Eye (tissue), 1 donor: ENCODE data around the gene ZNF385D.
"Not testable (repeated sequence)": the region's sequence is repeated elsewhere in the genome, so short reads cannot be mapped to it uniquely, and the experiment has no call there.

Experiments used
- DNase-seq: peaks from one replicate; pipeline ENCODE4 v3.0.0-alpha.2; 2015

Gene ZNF385D

GRCh38 chr3:21505711-21506460 lies 245.1 kb downstream of the ZNF385D start:
- no peak for DNase-seq

DNA sequence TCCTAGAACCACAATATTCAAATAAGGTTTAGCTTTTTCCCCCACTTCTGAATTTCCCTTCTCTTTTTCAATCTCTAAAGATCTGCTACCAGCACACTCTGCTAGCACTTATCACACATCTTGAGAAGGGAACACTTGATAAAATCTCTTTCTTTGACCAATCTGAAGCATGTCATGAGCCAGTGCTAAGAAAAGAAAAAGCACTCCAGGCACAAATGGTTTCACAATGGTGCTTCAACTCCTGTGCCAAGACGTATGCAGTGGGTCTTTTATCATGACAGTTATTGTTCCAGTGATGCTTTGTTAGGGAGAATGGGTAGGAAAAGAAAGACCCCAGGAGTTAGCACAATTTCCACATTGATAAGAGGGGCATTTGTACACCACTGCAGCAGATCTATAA lies 248.4 kb downstream of the ZNF385D start:
- no peak for DNase-seq

- DNase-seq, result no peak
Measured at GRCh38 chr3:21500834-21501233, 250.2 kb downstream of the ZNF385D start.

- DNase-seq, result not testable (repeated sequence)
Measured at GRCh38 chr3:21490671-21491070, 260.3 kb downstream of the ZNF385D start.

- DNase-seq, result no peak
Measured at GRCh38 chr3:21487520-21487919, 263.5 kb downstream of the ZNF385D start.

GRCh38 chr3:21486024-21486935 lies 264.7 kb downstream of the ZNF385D start:
- not testable (repeated sequence) for DNase-seq

- no peak for DNase-seq
Measured at GRCh38 chr3:21484828-21485144, 266.2 kb downstream of the ZNF385D start.

DNA sequence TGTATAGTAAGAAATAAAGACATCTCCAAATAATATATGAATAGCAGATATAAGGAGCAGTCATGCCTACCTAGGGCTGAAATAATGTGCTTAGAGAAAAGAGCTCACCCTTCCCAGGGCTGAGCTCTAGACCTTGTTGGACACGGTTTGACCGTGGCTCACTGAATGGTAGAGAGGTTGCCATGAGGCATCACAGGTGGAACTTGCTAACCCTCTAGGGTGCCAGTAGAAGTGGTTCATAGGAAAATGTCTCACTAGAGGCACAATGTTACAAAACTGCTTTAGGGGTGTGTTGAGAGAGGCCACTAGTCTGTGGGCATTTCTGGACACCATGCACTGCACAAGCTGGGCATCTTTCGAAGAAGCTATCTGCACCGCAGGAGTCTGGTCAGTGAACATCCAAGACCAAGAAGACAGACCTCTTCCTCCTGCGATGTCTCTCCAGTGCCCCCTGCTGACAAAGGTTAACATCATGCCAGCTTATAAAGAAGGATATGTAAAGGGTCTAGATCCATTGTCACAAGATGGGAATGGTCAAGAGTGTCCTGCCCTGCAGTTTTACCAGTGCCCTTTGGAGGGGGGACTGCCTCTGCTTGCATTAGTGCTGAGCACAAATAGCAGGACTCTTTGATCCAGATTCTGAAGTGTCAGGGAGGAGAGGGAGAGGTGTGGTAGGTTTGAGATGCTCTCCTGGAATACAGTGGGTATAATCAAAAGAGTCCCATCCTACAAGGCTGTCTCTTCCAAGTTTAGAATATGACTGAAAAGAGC lies 266.8 kb downstream of the ZNF385D start:
- DNase-seq, result peak; percentile 44

DNA sequence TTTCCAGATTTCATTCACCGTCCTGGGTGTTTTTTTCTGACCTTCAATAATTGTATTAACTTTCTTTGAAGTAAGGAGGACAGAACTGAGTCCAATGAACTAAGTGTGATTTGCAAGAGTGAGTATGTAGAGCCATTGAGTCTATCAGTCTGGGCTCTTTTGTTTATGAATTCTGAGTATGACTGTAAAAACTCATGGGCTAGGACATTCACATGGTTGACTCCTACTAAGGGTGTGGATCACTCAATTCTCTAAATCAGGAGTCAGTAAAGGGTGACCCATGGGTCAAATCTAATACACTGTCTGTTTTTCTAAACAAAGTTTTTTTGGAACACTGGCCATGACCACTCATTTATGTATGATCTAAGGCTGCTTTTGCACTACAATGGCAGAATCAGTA lies 269.0 kb downstream of the ZNF385D start:
- no peak for DNase-seq

DNA sequence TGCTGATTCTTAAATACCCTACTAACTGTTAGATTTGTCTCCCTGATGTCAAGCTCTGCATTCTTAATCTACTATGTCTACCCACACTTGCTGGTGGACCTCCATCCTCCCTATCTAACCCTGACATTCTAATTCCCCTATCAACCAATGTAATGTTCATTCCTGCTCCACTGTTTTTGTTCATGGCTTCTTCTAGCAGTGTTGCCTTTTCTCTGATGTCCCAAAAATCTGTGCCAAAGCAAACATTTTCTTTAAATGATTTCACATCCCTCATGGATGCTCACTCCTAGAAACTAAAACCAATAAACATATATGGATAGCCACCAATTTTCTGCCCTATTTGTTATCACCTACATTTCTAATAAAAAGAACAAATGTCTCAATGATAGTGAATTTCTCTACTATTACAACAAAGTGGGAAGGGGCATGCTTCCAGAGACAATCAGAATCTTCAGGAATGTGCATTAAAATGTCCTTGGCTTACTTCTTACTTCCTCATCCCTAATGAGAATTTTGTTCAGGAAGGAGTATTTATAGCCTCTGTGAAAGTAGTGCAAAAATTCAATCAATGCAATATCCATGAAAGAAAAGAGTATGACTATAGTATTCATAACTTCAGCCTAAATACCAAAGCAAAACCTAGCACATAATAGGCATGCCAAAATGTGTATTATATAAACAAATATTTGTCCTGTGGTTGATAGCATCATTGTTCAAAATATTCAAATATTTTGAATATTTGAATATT lies 273.3 kb downstream of the ZNF385D start:
- no peak for DNase-seq

DNA sequence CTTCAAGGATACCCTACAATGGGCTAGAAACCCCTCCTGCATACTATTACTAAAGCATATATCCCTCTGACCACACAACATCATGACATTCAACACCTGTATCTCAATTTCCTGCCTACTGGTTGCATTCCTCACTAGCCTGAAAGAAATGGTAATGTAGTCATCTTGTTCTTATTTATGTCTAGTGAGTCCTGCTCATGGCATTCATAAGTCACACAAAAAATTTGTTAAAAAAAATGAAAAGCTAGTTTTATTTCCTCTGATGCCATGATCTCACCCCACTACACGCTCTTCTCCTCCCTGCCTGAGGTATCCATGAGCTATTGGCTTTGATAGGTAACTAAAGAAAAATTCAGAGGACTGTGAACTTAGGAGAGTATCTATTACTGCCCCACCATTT lies 284.5 kb downstream of the ZNF385D start:
- no peak for DNase-seq

DNA sequence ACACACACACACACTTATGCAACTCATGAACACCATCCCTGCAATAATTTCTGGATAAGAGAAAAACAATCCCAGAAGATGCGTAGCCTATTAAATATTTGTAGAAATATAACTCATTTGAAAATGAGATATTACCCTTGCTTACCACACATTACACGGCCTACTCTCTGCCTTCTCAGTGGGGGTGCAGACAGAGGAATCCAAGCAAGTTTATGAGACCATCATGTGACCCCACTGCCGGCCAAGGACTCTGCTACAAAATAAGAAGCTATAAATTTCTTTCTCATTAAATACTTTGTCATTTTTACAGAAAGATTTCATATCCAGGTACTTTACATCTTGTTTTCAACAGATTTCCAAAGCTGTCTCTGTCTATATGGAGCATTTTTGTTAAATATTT lies 286.3 kb downstream of the ZNF385D start:
- DNase-seq, result no peak

DNA sequence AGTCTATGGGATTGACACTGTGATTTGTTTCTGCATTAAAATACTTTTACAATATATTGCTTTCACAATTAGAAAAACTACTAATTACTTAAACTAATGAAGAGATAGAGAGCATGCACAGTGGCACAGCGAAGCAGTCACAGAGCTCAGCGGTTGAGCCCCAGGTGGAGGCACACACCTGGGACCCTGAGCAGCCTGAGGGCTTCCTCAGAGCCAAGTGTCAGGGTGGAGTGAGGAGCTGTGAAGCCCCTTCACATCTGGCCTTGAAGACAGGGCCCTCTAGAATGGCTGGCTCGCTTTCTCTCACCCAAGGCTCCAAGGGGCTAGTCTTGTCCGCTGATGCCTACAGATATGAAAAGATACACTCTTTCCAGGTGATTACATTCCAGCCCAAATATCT lies 287.7 kb downstream of the ZNF385D start:
- no peak for DNase-seq

DNA sequence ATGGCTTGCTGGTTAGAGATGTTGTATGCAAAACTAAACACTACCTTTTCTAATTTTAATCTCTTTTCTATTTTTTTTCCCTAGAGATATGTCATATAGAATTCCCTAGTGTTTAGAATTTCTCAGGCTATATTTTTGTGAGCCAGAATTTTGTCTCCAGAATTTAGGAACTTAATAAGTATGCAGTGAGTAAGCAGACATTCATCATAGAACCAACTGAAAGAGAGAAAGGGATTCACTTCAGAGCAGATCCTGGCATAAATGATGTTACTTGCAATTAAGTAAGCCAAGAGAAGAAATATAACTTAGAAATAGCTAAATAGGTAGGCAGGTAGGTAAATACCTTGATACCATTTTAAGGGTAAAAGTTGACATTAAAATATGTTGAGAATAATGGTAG lies 288.9 kb downstream of the ZNF385D start:
- no peak for DNase-seq

DNA sequence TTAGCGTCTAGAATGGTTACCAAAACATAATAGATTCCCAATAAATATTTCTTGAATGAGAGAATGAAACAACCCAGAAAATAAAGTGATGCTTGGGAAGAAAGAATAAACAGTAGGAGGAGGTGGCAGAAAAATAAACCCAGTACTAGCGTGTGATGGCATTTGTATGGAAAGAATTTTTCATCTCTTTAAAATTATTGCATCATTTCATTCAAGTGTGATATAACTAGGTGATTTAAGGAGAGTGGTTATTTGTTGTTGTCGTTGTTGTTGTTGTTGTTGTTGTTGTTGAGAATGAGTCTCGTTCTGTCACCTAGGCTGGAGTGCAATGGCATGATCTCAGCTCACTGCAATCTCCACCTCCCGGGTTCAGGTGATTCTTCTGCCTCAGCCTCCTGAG lies 293.9 kb downstream of the ZNF385D start:
- no peak for DNase-seq

- no peak for DNase-seq
Measured at GRCh38 chr3:21449738-21450137, 301.3 kb downstream of the ZNF385D start.

DNA sequence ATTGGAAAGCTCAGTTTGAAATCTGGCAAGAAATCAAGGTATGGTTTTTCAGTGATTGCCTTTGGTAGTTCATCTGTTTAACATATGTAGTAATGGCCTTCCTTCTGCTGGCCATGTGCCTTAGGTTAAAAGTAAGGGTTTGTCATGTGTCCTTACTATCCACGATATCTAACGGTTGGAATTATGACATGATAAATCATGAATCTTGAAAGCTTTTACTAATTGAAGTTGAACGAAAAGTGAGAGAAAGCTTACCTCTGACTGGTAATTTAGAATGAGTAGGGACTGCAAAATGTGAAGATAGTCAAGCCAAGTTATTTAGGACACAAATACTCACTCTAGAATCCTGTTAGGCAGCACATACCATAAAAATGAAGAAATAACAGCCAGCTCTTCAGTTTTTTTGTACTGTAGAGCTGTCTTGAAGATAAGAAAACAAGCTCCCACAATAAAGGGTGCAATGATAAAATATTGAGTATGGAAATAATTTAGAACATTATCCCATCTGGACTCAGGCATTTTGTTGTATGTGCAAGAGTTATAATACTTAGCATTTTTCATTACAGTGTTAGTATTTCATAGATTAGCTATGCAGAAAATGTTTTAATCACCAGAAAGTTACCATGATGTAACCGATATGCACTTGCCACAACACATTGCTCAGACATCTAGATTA lies 303.4 kb downstream of the ZNF385D start:
- DNase-seq, result peak; percentile 32

DNA sequence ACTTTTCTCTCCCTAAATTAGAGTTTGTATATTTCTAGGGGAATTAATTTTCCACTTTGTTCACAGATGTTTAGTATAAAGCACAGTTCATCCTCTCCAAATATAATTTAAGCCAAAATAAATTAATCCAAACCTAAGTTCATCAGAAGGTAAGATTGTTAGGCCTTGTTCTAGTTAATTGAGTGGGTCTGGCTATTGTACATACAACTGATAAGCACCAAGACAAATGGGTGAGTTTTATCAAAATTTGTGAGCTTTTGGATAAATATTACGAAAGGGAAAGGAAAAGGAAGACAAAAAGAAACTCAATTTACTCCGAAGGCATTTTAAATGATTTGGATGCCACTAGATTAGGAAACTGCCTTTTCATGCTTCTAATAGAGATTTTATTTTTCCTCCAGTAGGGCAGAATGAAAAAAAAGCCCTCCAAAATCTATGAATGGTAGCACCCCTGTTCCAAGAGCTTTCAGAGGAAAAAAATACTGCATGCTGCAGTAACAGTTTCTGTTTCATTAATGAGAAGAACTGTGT lies 304.0 kb downstream of the ZNF385D start:
- DNase-seq, result no peak

GRCh38 chr3:21446027-21446426 lies 305.0 kb downstream of the ZNF385D start:
- DNase-seq, result no peak

- no peak for DNase-seq
Measured at GRCh38 chr3:21441821-21442220, 309.2 kb downstream of the ZNF385D start.

DNA sequence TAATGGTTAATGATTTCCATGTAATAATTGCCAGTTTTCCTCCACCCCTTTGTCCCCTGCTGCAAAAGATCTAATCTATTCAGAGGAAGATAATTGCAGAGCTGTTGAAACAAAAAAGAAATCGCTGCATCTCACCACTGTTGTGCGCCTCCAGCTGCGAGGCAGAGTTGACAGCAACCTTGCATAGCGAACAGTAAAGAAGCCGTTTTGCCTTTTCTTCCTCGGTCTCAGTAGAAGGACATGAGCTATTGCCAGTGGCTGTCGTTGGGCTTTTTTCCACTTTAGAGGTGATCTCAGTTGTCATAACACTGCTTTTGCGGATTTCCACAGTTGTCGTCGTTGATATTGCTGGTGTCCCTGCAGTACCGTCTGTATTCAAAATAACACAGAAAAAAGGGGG lies 314.2 kb downstream of the ZNF385D start:
- no peak for DNase-seq

- DNase-seq, result peak; percentile 56
Measured at GRCh38 chr3:21435871-21436270, 315.1 kb downstream of the ZNF385D start.
